Inflammatory macrophage (primary cell): ENCODE data around the gene EHD4.
A peak's percentile ranks its signal among the peaks of the same experiment; 100 is the strongest.

Source experiments
- DNase-seq, 2 donors: peaks; one replicate each; pipeline ENCODE4 v3.0.0-alpha.2; 2020 to 2022

The EHD4 gene

GRCh38 chr15:41915255-41915994 lies 56.9 kb downstream of the EHD4 start:
- DNase-seq = peak; percentile 64 to 91

- DNase-seq = peak in 1 of 2 donors; percentile 49
Measured at GRCh38 chr15:41914411-41914810, 57.9 kb downstream of the EHD4 start.

GRCh38 chr15:41913256-41913655 lies 59.1 kb downstream of the EHD4 start:
- no peak for DNase-seq

GRCh38 chr15:41911691-41912345 lies 60.5 kb downstream of the EHD4 start:
- peak in 1 of 2 donors; percentile 16 for DNase-seq

DNA sequence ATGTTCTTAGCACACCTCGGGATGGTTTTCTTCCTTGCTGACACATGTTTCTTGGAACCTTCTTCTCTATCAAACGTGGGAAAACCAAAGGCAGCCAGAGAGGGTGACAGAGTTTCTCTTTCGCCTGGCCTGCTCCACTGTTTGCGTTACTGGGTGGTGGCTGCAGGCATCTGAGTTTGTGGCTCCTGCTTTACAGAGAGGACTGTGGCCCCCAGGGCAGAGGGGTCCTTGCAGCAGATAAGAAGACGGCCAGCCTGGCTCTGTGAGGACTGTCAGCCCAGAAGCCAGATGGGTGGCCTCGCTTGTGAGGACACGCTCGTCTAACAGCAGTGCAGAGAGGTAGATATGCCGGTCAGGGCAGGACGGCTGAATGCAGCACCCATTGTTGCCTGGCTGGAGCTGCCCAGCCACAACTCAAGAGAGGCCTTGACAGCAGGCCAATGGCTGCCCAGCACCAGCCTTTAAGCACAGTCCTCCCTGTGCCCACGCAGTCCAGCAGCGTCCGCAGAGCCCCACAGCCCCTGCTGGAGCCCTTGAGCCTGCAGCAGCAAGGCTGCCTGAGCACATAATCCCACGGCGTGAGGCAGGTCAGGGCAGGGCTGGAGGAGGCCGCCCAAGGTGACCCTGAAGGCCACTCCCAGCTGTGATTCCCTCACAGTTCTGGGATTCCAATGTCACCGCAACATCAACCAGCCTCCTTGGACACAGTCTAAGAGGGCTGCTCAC lies 63.5 kb downstream of the EHD4 start:
- no peak for DNase-seq

DNA sequence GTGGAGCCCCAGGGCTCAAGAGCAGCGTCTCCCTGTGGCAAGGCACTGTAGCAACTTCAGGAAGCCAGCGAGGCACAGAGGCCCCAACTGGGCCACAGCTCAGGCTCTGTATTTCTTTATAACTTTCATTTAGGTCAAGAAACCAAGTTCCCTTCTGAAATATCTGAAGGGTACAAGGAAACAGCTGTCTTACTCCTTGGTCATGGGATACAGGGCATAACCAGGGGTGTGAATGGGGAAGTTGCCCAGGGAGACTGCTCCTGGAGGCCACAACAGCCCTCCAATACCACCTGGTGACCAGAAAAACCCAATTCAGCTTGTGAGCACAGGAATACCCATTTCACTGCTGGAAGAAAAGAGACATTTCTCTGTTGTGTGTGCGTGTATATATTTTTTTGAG lies 65.2 kb downstream of the EHD4 start:
- DNase-seq = peak; percentile 57 to 61

DNA sequence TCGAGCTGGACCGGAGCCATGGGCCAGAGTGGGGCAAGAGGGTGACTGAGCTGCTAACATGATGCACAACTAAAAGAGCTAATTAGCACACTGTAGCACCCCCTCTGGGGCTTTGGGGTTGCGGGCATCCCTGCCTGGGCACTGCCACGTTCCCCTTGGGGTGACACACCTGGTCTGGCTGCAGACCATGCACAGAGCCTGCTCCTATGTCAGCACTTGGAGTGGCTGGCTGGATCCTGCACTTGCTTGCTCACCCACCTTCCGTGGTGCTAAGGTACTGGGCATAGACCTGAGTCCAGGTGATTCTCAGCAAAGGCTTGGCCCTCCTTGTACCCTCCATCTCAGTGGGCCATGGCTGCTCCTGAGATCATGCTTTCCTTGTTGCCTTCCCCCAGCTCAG lies 65.7 kb downstream of the EHD4 start:
- DNase-seq = no peak

GRCh38 chr15:41905036-41905793 lies 67.1 kb downstream of the EHD4 start:
- no peak for DNase-seq

- peak; percentile 47 to 60 for DNase-seq
Measured at GRCh38 chr15:41904541-41905005, 67.8 kb downstream of the EHD4 start.

DNA sequence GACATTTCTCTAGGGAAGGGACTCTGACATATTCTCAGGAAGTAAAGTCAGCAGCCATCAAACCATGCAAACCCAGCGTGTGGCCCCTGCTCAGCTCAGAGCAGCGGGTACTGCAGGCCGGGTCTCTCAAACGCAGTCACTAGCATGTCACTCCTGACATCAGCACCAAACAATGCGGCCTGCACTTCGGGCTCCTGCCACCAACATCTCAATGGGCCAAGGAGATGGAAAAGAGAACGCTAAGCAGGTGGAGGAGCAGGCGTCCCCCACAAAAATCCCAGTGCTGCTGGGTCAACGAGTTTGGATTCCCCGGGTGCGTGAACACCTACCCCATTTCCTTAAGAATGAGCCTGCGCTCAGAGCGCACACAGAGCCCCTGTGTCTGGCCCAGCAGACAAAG lies 68.6 kb downstream of the EHD4 start:
- no peak for DNase-seq

- no peak for DNase-seq
Measured at GRCh38 chr15:41901431-41901830, 70.9 kb downstream of the EHD4 start.

GRCh38 chr15:41900526-41901380 lies 71.6 kb downstream of the EHD4 start:
- no peak for DNase-seq

- DNase-seq = no peak
Measured at GRCh38 chr15:41899854-41900442, 72.4 kb downstream of the EHD4 start.

- DNase-seq = no peak
Measured at GRCh38 chr15:41897363-41897799, 75.0 kb downstream of the EHD4 start.

- DNase-seq = no peak
Measured at GRCh38 chr15:41896566-41896965, 75.8 kb downstream of the EHD4 start.

DNA sequence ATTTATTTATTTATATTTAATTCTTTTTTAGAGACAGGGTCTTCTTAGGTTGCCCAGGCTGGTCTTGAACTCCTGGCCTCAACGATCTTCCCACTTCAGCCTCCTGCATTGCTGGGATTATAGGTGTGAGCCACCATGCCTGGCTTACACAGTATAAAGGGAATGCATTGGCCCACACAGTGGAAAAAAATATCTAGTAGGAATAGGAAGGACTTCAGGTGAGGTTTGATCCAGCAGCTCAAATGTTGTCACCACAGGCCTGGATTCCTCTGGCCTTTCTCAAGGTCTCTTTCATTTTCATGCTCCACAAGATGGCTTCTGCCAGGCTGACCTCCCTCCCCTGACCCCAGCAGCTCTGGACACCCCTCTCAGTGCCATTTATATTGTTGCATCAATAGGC lies 76.4 kb downstream of the EHD4 start:
- DNase-seq = no peak

DNA sequence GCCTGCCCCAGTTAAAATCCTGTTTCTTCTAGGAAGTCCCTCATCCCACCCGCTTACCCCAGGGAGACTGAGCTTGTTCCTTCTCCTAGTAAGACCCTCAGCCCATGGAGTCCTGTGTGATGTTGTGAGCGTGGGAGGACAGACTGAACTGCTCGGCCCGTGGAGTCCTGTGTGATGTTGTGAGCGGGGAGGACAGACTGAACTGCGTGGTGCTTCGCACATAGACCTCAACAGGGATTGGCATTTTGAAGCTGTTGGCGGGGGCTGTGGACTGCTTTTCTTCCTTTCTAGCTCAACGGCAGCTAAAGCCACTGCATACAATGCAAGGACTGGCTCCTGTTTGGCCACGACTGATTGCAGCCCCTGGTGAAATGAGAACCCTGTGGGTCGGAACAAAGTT lies 76.9 kb downstream of the EHD4 start:
- no peak for DNase-seq

- peak; percentile 76 to 83 for DNase-seq
Measured at GRCh38 chr15:41894791-41895463, 77.4 kb downstream of the EHD4 start.

GRCh38 chr15:41894251-41894790 lies 78.0 kb downstream of the EHD4 start:
- DNase-seq = no peak
